Measurements from ENCODE around the gene PXDN. TPM values are rescaled to one million over a fixed set of nuclear protein-coding genes. Genes with fewer than 3 reads are reported as not detected.
A peak's percentile ranks its signal among the peaks of the same experiment; 100 is the strongest.

PXDN gene
- total and polyA plus RNA-seq, 5 donors from 2014 or later, result 0.79 TPM; not detected in 4

GRCh38 chr2:1788478-1788959 is 44.2 kb upstream of the PXDN start:
- Histone ChIP-seq H3K36me3 (ENCODE audit: control insufficient read depth, insufficient read depth, low read length) (no peaks in the 10 kb centered on the region), H3K4me1 (ENCODE audit: control insufficient read depth, insufficient read depth, low read length, poor library complexity, severe bottlenecking) (no peaks in the 10 kb centered on the region), H3K27me3 (ENCODE audit: control insufficient read depth, insufficient read depth, low read length) (no peaks in the 10 kb centered on the region), H3K27ac (ENCODE audit: insufficient read depth, low read length, poor library complexity, severe bottlenecking) (no peak overlapping the region), H3K9me3 (ENCODE audit: control insufficient read depth in 2 of 2, low read length in 2 of 2) (no peaks in the 10 kb centered on the region), H3K4me3 (ENCODE audit: low read depth, low read length) (no peak overlapping the region)
- ATAC-seq (ENCODE audit: low read depth in 2 of 2) (no peak), DNase-seq (no peak)
- no peak overlapping the region for H3K27ac Mint-ChIP-seq
- no peak overlapping the region for H3K4me3 Mint-ChIP-seq
- no peaks in the 10 kb centered on the region for H3K4me1 Mint-ChIP-seq
- H3K27me3 Mint-ChIP-seq, result peaks cover 11% of the 10 kb centered on the region
- H3K9me3 Mint-ChIP-seq, result peaks cover 0 to 2% (median 0%) of the 10 kb centered on the region in 7 donors
- H3K36me3 Mint-ChIP-seq, result no peaks in the 10 kb centered on the region

- Histone ChIP-seq H3K27me3 (ENCODE audit: control insufficient read depth, insufficient read depth, low read length) (no peaks in the 10 kb centered on the region), H3K9me3 (ENCODE audit: control insufficient read depth in 2 of 2, low read length in 2 of 2) (no peaks in the 10 kb centered on the region), H3K4me1 (ENCODE audit: control insufficient read depth, insufficient read depth, low read length, poor library complexity, severe bottlenecking) (no peaks in the 10 kb centered on the region), H3K27ac (ENCODE audit: insufficient read depth, low read length, poor library complexity, severe bottlenecking) (no peak overlapping the region), H3K4me3 (ENCODE audit: low read depth, low read length) (no peak overlapping the region), H3K36me3 (ENCODE audit: control insufficient read depth, insufficient read depth, low read length) (no peaks in the 10 kb centered on the region)
- DNase-seq (no peak), ATAC-seq (ENCODE audit: low read depth in 2 of 2) (no peak)
- Mint-ChIP-seq H3K27ac (no peak overlapping the region), H3K27me3 (peaks cover 11% of the 10 kb centered on the region), H3K9me3 (peaks cover 0 to 2% (median 0%) of the 10 kb centered on the region in 7 donors), H3K36me3 (no peaks in the 10 kb centered on the region), H3K4me1 (no peaks in the 10 kb centered on the region), H3K4me3 (no peak overlapping the region)
These were observed 43.6 kb upstream of the PXDN start for GRCh38 chr2:1787755-1788477.

- no peaks in the 10 kb centered on the region for H3K4me1 ChIP-seq (ENCODE audit: control insufficient read depth, insufficient read depth, low read length, poor library complexity, severe bottlenecking)
- ATAC-seq (ENCODE audit: low read depth in 2 of 2), result no peak
- H3K27me3 ChIP-seq (ENCODE audit: control insufficient read depth, insufficient read depth, low read length), result no peaks in the 10 kb centered on the region
- H3K27ac Mint-ChIP-seq, result no peak overlapping the region
- H3K9me3 Mint-ChIP-seq, result peaks cover 0 to 2% (median 0%) of the 10 kb centered on the region in 7 donors
- no peak overlapping the region for H3K27ac ChIP-seq (ENCODE audit: insufficient read depth, low read length, poor library complexity, severe bottlenecking)
- H3K27me3 Mint-ChIP-seq, result peaks cover 11% of the 10 kb centered on the region
- H3K36me3 ChIP-seq (ENCODE audit: control insufficient read depth, insufficient read depth, low read length), result no peaks in the 10 kb centered on the region
- no peak overlapping the region for H3K4me3 Mint-ChIP-seq
- H3K4me3 ChIP-seq (ENCODE audit: low read depth, low read length), result no peak overlapping the region
- peaks cover 0 to 4% (median 0%) of the 10 kb centered on the region in 4 donors for H3K4me1 Mint-ChIP-seq
- no peak for DNase-seq
- H3K36me3 Mint-ChIP-seq, result no peaks in the 10 kb centered on the region
- no peaks in the 10 kb centered on the region for H3K9me3 ChIP-seq (ENCODE audit: control insufficient read depth in 2 of 2, low read length in 2 of 2)
These were observed 40.8 kb upstream of the PXDN start for GRCh38 chr2:1784986-1785617.

- Mint-ChIP-seq H3K27me3 (peaks cover 11% of the 10 kb centered on the region), H3K4me1 (peaks cover 0 to 4% (median 0%) of the 10 kb centered on the region in 4 donors), H3K9me3 (peaks cover 0 to 2% (median 0%) of the 10 kb centered on the region in 7 donors), H3K4me3 (no peak overlapping the region), H3K27ac (no peak overlapping the region), H3K36me3 (no peaks in the 10 kb centered on the region)
- Histone ChIP-seq H3K4me1 (ENCODE audit: control insufficient read depth, insufficient read depth, low read length, poor library complexity, severe bottlenecking) (no peaks in the 10 kb centered on the region), H3K4me3 (ENCODE audit: low read depth, low read length) (no peak overlapping the region), H3K27ac (ENCODE audit: insufficient read depth, low read length, poor library complexity, severe bottlenecking) (no peak overlapping the region), H3K36me3 (ENCODE audit: control insufficient read depth, insufficient read depth, low read length) (no peaks in the 10 kb centered on the region), H3K9me3 (ENCODE audit: control insufficient read depth in 2 of 2, low read length in 2 of 2) (no peaks in the 10 kb centered on the region), H3K27me3 (ENCODE audit: control insufficient read depth, insufficient read depth, low read length) (no peaks in the 10 kb centered on the region)
- DNase-seq (no peak), ATAC-seq (ENCODE audit: low read depth in 2 of 2) (no peak)
These were observed 39.8 kb upstream of the PXDN start for GRCh38 chr2:1784087-1784486.

- Mint-ChIP-seq H3K27ac (no peak overlapping the region), H3K9me3 (peaks cover 0 to 3% (median 0%) of the 10 kb centered on the region in 7 donors), H3K27me3 (peaks cover 11% of the 10 kb centered on the region), H3K4me1 (peaks cover 0 to 4% (median 0%) of the 10 kb centered on the region in 4 donors), H3K36me3 (no peaks in the 10 kb centered on the region), H3K4me3 (no peak overlapping the region)
- no peaks in the 10 kb centered on the region for H3K27me3 ChIP-seq (ENCODE audit: control insufficient read depth, insufficient read depth, low read length)
- H3K27ac ChIP-seq (ENCODE audit: insufficient read depth, low read length, poor library complexity, severe bottlenecking), result no peak overlapping the region
- no peaks in the 10 kb centered on the region for H3K36me3 ChIP-seq (ENCODE audit: control insufficient read depth, insufficient read depth, low read length)
- H3K4me3 ChIP-seq (ENCODE audit: low read depth, low read length), result no peak overlapping the region
- no peak for DNase-seq
- no peak for ATAC-seq (ENCODE audit: low read depth in 2 of 2)
- no peaks in the 10 kb centered on the region for H3K4me1 ChIP-seq (ENCODE audit: control insufficient read depth, insufficient read depth, low read length, poor library complexity, severe bottlenecking)
- H3K9me3 ChIP-seq (ENCODE audit: control insufficient read depth in 2 of 2, low read length in 2 of 2), result no peaks in the 10 kb centered on the region
These were observed 38.2 kb upstream of the PXDN start for GRCh38 chr2:1782514-1782913.

GRCh38 chr2:1781291-1782080 is 37.2 kb upstream of the PXDN start:
- Mint-ChIP-seq H3K27me3 (peaks cover 10% of the 10 kb centered on the region), H3K4me3 (peak overlapping the region in 1 of 4 donors; percentile 46), H3K36me3 (no peaks in the 10 kb centered on the region), H3K4me1 (peaks cover 0 to 4% (median 0%) of the 10 kb centered on the region in 4 donors), H3K27ac (no peak overlapping the region), H3K9me3 (peaks cover 0 to 3% (median 0%) of the 10 kb centered on the region in 7 donors)
- H3K36me3 ChIP-seq (ENCODE audit: control insufficient read depth, insufficient read depth, low read length), result no peaks in the 10 kb centered on the region
- no peaks in the 10 kb centered on the region for H3K27me3 ChIP-seq (ENCODE audit: control insufficient read depth, insufficient read depth, low read length)
- ATAC-seq (ENCODE audit: low read depth in 2 of 2) (peak in 1 of 2 donors; percentile 48), DNase-seq (peak in 1 of 3 donors; percentile 6)
- H3K4me3 ChIP-seq (ENCODE audit: low read depth, low read length), result no peak overlapping the region
- H3K4me1 ChIP-seq (ENCODE audit: control insufficient read depth, insufficient read depth, low read length, poor library complexity, severe bottlenecking), result no peaks in the 10 kb centered on the region
- no peaks in the 10 kb centered on the region for H3K9me3 ChIP-seq (ENCODE audit: control insufficient read depth in 2 of 2, low read length in 2 of 2)
- no peak overlapping the region for H3K27ac ChIP-seq (ENCODE audit: insufficient read depth, low read length, poor library complexity, severe bottlenecking)

GRCh38 chr2:1780693-1781092 is 36.4 kb upstream of the PXDN start:
- no peak for DNase-seq
- no peak overlapping the region for H3K27ac Mint-ChIP-seq
- H3K27me3 Mint-ChIP-seq, result peaks cover 8% of the 10 kb centered on the region
- no peak overlapping the region for H3K27ac ChIP-seq (ENCODE audit: insufficient read depth, low read length, poor library complexity, severe bottlenecking)
- no peak overlapping the region for H3K4me3 ChIP-seq (ENCODE audit: low read depth, low read length)
- H3K9me3 ChIP-seq (ENCODE audit: control insufficient read depth in 2 of 2, low read length in 2 of 2), result no peaks in the 10 kb centered on the region
- H3K36me3 ChIP-seq (ENCODE audit: control insufficient read depth, insufficient read depth, low read length), result no peaks in the 10 kb centered on the region
- peaks cover 0 to 4% (median 0%) of the 10 kb centered on the region in 4 donors for H3K4me1 Mint-ChIP-seq
- H3K9me3 Mint-ChIP-seq, result peaks cover 0 to 3% (median 0%) of the 10 kb centered on the region in 7 donors
- H3K4me1 ChIP-seq (ENCODE audit: control insufficient read depth, insufficient read depth, low read length, poor library complexity, severe bottlenecking), result no peaks in the 10 kb centered on the region
- no peak overlapping the region for H3K4me3 Mint-ChIP-seq
- no peaks in the 10 kb centered on the region for H3K36me3 Mint-ChIP-seq
- ATAC-seq (ENCODE audit: low read depth in 2 of 2), result no peak
- H3K27me3 ChIP-seq (ENCODE audit: control insufficient read depth, insufficient read depth, low read length), result no peaks in the 10 kb centered on the region
